ENCODE data around the gene ZFYVE27. TPM values are rescaled to one million over a fixed set of nuclear protein-coding genes. Genes with fewer than 3 reads are reported as not detected.

ZFYVE27 gene
- total and polyA plus RNA-seq, 2 donors (not counting 3 experiments of a cell fraction or from before 2014, with no cell fraction given): 16.3 to 24.2 TPM

DNA sequence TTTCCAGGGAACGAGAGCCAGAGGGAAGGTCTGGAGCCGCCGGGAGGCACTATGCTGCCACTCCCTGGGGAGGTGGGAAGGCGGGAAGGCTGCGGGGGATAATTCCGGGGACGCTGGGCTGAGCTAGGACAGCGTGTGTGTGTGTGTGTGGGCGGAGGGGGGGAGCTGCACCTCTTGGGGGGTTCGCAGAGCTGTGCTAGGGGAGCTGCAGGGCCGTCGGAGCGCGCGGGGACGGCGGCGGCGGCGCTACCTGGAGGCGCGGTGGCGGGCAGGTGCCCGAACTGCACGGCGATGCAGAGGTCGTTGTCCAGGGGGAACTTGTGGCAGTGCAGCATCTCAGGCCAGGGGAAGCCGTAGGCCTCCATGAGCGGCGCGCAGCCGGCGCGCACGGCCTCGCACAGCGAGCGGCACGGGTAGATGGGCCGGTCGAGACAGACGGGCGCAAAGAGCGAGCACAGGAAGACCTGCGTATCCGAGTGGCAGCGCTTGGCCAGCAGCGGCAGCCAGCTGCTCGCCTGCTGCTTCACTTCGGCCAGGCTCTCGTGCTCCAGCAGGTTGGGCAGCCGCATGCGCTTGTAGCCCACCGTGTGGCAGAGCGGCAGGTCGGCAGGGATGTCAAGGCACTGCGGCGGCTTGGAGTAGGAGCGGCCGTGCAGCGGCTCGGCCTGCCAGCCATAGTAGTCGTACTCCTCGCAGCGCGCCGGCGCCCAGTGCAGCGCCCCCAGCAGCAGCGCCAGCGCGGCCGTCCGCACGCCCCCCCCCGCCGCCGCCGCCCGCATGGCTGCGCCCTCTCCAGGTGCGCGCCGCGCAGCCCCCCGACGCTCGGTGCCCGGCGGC, 34.3 kb downstream of the ZFYVE27 start:
- TF ChIP-seq EZH2 (IDR thresholded peaks at IDR 0.05; ENCODE audit: borderline replicate concordance, low read depth, low read length, severe bottlenecking): peak; percentile 98
- no peak for TF ChIP-seq FOS (IDR thresholded peaks at IDR 0.05; ENCODE audit: borderline replicate concordance, insufficient read depth, low read length)
- Histone ChIP-seq H3K27ac (ENCODE audit: insufficient read depth, low read depth, low read length) (no peak overlapping the region), H3K9me1 (replicated peaks; ENCODE audit: control insufficient read depth, extremely low read depth, insufficient read depth, low read length) (no peaks in the 10 kb centered on the region), H3K9me3 (replicated peaks; ENCODE audit: control insufficient read depth, insufficient read depth, low read length) (no peaks in the 10 kb centered on the region), H2AFZ (ENCODE audit: low read depth, low read length) (peak overlapping the region; percentile 55), H3K4me2 (ENCODE audit: insufficient read depth, low read length) (peak overlapping the region; percentile 19), H3K4me1 (ENCODE audit: control insufficient read depth, extremely low read depth, insufficient read depth, low read length) (no peaks in the 10 kb centered on the region), H3K9ac (replicated peaks; ENCODE audit: extremely low read depth, insufficient read depth, low read length) (no peak overlapping the region), H3K36me3 (ENCODE audit: control insufficient read depth in 2 of 2, extremely low read depth in 1 of 2, insufficient read depth in 2 of 2, low read length in 2 of 2) (no peaks in the 10 kb centered on the region), H4K20me1 (replicated peaks; ENCODE audit: control insufficient read depth, extremely low read depth, insufficient read depth, low read length) (no peaks in the 10 kb centered on the region), H3K4me3 (replicated peaks in 1 of 3; ENCODE audit: insufficient read depth in 1 of 3, low read depth in 1 of 3, low read length in 3 of 3) (no peak overlapping the region), H3K27me3 (ENCODE audit: control insufficient read depth in 2 of 2, insufficient read depth in 2 of 2, low read length in 2 of 2) (peaks cover 40 to 42% of the 10 kb centered on the region in 2 experiments), H3K79me2 (ENCODE audit: control insufficient read depth, insufficient read depth, low read length) (no peaks in the 10 kb centered on the region)
- DNase-seq (ENCODE audit: low read depth, low spot score) (peak; percentile 20), FAIRE-seq (peak; percentile 21)
- BruUV-seq (replicated peaks): no TSS peak
- ChIA-PET POLR2A (no interaction called here), CTCF (interaction anchor here (1.1 to 1.5 kb wide), 2 partner anchors 20 to 270 kb away, joined by 3 to 4 read pairs; no protein-coding TSS in a partner anchor)
- dilution Hi-C loops (cut with MboI; ENCODE audit: extremely low pct_ligation_motif_present, low sequenced_read_pairs): no loop called here
- intact Hi-C loops (cut with micrococcal nuclease): no loop called here

DNA sequence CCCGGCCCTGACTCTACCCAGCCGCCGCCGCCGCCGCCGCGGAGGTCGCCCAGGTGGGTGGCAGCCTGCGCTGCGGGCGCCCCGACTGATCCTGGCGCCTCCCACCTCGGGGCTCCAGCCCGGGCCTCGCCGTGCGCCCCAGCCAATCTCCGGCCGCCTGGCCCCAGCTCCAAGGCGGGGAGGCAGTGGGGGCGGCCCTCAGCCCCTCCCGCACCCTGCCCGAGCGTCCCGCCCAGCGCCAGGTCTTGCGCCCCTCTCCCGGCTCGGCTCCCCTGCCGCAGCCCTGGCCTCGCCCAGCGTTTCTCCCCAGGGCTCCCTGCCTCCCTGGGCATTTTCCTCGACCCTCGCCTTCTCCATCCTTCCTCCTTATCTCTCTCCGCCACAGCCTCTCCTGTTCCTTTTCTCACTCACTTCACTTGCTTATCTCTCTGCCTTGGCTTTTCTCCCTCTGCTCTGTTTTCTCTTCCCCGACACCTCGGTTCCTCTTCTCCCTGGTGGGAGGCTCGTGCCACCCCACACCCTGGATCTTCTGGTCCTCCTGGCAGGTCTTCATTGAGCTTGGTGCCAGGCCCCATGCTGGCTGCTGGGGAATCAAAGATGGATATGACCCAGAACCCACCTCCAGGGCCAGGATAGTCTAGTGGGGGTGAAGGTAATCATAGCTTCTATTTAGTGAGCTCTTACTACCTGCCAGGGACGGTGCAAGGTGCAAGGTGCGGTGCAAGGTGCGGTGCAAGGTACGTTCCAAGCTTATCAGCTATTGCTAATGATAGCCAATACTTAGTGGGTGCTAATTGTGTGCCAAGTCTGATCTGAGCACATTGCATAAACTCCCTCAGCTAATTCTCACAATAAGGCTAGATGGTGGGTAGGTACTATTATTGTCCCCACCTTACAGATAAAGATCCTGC, 35.2 kb downstream of the ZFYVE27 start, which contains the start of gene SFRP5:
TSS of gene SFRP5 (minus strand) at position 87 of the 911 bp plus-strand sequence. CDS start 166 bp downstream, outside the sequence.
- no peak within 1 kb of the TSS for H3K27ac ChIP-seq (ENCODE audit: insufficient read depth, low read depth, low read length)
- dilution Hi-C loops (cut with MboI; ENCODE audit: extremely low pct_ligation_motif_present, low sequenced_read_pairs) (no loop called here), intact Hi-C loops (cut with micrococcal nuclease) (no loop called here)
- H3K9me3 ChIP-seq (replicated peaks; ENCODE audit: control insufficient read depth, insufficient read depth, low read length): no peaks in the 10 kb centered on the region
- FAIRE-seq (no peak), DNase-seq (ENCODE audit: low read depth, low spot score) (no peak)
- TF ChIP-seq GATA2 (IDR thresholded peaks at IDR 0.05; ENCODE audit: insufficient read depth, insufficient read length, low read depth, low read length) (no peak), POLR2AphosphoS5 (IDR thresholded peaks at IDR 0.05; ENCODE audit: insufficient read depth, low read depth, low read length) (no peak), MYC (IDR thresholded peaks at IDR 0.05; ENCODE audit: low read depth, low read length) (no peak), FOS (IDR thresholded peaks at IDR 0.05; ENCODE audit: borderline replicate concordance, insufficient read depth, low read length) (no peak), EZH2 (IDR thresholded peaks at IDR 0.05; ENCODE audit: borderline replicate concordance, low read depth, low read length, severe bottlenecking) (no peak), POLR2A (IDR thresholded peaks at IDR 0.05; ENCODE audit: low read depth, low read length) (no peak), JUN (IDR thresholded peaks at IDR 0.05; ENCODE audit: borderline replicate concordance, insufficient read depth, insufficient read length, low read depth) (no peak)
- TF ChIP-seq, protein P1, sequence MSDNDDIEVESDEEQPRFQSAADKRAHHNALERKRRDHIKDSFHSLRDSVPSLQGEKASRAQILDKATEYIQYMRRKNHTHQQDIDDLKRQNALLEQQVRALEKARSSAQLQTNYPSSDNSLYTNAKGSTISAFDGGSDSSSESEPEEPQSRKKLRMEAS (IDR thresholded peaks at IDR 0.05; ENCODE audit: insufficient read depth, insufficient read length): no peak
- TF ChIP-seq, protein P2, sequence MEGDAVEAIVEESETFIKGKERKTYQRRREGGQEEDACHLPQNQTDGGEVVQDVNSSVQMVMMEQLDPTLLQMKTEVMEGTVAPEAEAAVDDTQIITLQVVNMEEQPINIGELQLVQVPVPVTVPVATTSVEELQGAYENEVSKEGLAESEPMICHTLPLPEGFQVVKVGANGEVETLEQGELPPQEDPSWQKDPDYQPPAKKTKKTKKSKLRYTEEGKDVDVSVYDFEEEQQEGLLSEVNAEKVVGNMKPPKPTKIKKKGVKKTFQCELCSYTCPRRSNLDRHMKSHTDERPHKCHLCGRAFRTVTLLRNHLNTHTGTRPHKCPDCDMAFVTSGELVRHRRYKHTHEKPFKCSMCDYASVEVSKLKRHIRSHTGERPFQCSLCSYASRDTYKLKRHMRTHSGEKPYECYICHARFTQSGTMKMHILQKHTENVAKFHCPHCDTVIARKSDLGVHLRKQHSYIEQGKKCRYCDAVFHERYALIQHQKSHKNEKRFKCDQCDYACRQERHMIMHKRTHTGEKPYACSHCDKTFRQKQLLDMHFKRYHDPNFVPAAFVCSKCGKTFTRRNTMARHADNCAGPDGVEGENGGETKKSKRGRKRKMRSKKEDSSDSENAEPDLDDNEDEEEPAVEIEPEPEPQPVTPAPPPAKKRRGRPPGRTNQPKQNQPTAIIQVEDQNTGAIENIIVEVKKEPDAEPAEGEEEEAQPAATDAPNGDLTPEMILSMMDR (IDR thresholded peaks at IDR 0.05; ENCODE audit: extremely low read depth in 1 of 2, insufficient read depth in 1 of 2, low read depth in 1 of 2, low read length in 2 of 2): no peak
- H3K9ac ChIP-seq (replicated peaks; ENCODE audit: extremely low read depth, insufficient read depth, low read length): no peak within 1 kb of the TSS
- peaks cover 40 to 42% of the 10 kb centered on the region in 2 experiments for H3K27me3 ChIP-seq (ENCODE audit: control insufficient read depth in 2 of 2, insufficient read depth in 2 of 2, low read length in 2 of 2)
- POLR2A ChIA-PET: no interaction called here
- BruUV-seq (replicated peaks): no TSS peak
- H3K9me1 ChIP-seq (replicated peaks; ENCODE audit: control insufficient read depth, extremely low read depth, insufficient read depth, low read length): no peaks in the 10 kb centered on the region
- no peaks in the 10 kb centered on the region for H3K79me2 ChIP-seq (ENCODE audit: control insufficient read depth, insufficient read depth, low read length)
- no peaks in the 10 kb centered on the region for H4K20me1 ChIP-seq (replicated peaks; ENCODE audit: control insufficient read depth, extremely low read depth, insufficient read depth, low read length)
- H3K36me3 ChIP-seq (ENCODE audit: control insufficient read depth in 2 of 2, extremely low read depth in 1 of 2, insufficient read depth in 2 of 2, low read length in 2 of 2): no peaks in the 10 kb centered on the region
- H3K4me3 ChIP-seq (replicated peaks in 1 of 3; ENCODE audit: insufficient read depth in 1 of 3, low read depth in 1 of 3, low read length in 3 of 3): no peak within 1 kb of the TSS
- peak within 1 kb of the TSS; percentile 19 for H3K4me2 ChIP-seq (ENCODE audit: insufficient read depth, low read length)
- CTCF ChIA-PET: interaction anchor here (1.1 to 1.5 kb wide), 2 partner anchors 20 to 269 kb away, joined by 3 to 4 read pairs; no protein-coding TSS in a partner anchor
- H2AFZ ChIP-seq (ENCODE audit: low read depth, low read length): peak within 1 kb of the TSS; percentile 55
- H3K4me1 ChIP-seq (ENCODE audit: control insufficient read depth, extremely low read depth, insufficient read depth, low read length): no peaks in the 10 kb centered on the region
